SK-N-SH treated with all-trans-retinoic acid at 6 μM for 48 hours (cell line): ENCODE measurements around the gene ACP4.

Experiments
- ATAC-seq: fragments of 200-7000 bp; cut with Tn5 transposase; 3 replicates; pipeline ENCODE4 v1.9.1; 2020; ENCODE audit warnings: mild to moderate bottlenecking, moderate library complexity
- ARNTL ChIP-seq: fragments of 450-650 bp; formaldehyde crosslinking; IDR thresholded peaks from 2 replicates; pipeline ENCODE4 v1.5.0; 2020; ENCODE audit warnings: low read depth, mild to moderate bottlenecking, moderate library complexity, borderline replicate concordance
- BACH2 ChIP-seq: fragments of 250-450 bp; sonication (Bioruptor Pico); IDR thresholded peaks from 2 replicates; pipeline ENCODE4 v1.9.0; 2021; ENCODE audit warnings: mild to moderate bottlenecking, borderline replicate concordance
- CSDC2 ChIP-seq: fragments of 250-450 bp; sonication (Bioruptor Pico); IDR thresholded peaks from 2 replicates; pipeline ENCODE4 v1.5.0; 2020; ENCODE audit warnings: mild to moderate bottlenecking, moderate library complexity
- CSRNP3 ChIP-seq: fragments of 250-450 bp; sonication (Bioruptor Pico); IDR thresholded peaks from 2 replicates; pipeline ENCODE4 v1.5.1; 2021; ENCODE audit warnings: mild to moderate bottlenecking, moderate library complexity
- ESRRG ChIP-seq: fragments of 250-450 bp; sonication (Bioruptor Pico); IDR thresholded peaks from 2 replicates; pipeline ENCODE4 v1.6.1; 2021; ENCODE audit warnings: mild to moderate bottlenecking
- GLIS3 ChIP-seq: fragments of 250-450 bp; sonication (Bioruptor Pico); IDR thresholded peaks from 2 replicates; pipeline ENCODE4 v1.5.0; 2020; ENCODE audit warnings: mild to moderate bottlenecking, moderate library complexity
- ISL1 ChIP-seq: fragments of 250-450 bp; sonication (Bioruptor Pico); IDR thresholded peaks from 2 replicates; pipeline ENCODE4 v2.1.2; 2022; ENCODE audit warnings: mild to moderate bottlenecking, moderate library complexity
- OSR1 ChIP-seq: fragments of 250-450 bp; sonication (Bioruptor Pico); IDR thresholded peaks from 2 replicates; pipeline ENCODE4 v1.8.0; 2022; ENCODE audit warnings: moderate library complexity, mild to moderate bottlenecking, inconsistent platforms
- PATZ1 ChIP-seq: fragments of 250-450 bp; sonication (Bioruptor Pico); IDR thresholded peaks from 2 replicates; pipeline ENCODE4 v1.8.0; 2020; ENCODE audit warnings: mild to moderate bottlenecking, moderate library complexity, borderline replicate concordance
- PPARA ChIP-seq: fragments of 250-450 bp; sonication (Bioruptor Pico); IDR thresholded peaks from 2 replicates; pipeline ENCODE4 v1.5.0; 2020; ENCODE audit warnings: mild to moderate bottlenecking, borderline replicate concordance
- RARB ChIP-seq: fragments of 250-450 bp; sonication (Bioruptor Pico); IDR thresholded peaks from 2 replicates; pipeline ENCODE4 v1.8.0; 2021; ENCODE audit warnings: mild to moderate bottlenecking, moderate library complexity
- TOX ChIP-seq: fragments of 250-450 bp; sonication (Bioruptor Pico); IDR thresholded peaks from 2 replicates; pipeline ENCODE4 v1.8.0; 2021; ENCODE audit warnings: mild to moderate bottlenecking, moderate library complexity, borderline replicate concordance
- TSHZ2 ChIP-seq: fragments of 250-450 bp; sonication (Bioruptor Pico); IDR thresholded peaks from 2 replicates; pipeline ENCODE4 v1.5.0; 2020; ENCODE audit warnings: mild to moderate bottlenecking, moderate library complexity
- ZC3H10 ChIP-seq: fragments of 250-450 bp; sonication (Bioruptor Pico); IDR thresholded peaks from 2 replicates; pipeline ENCODE4 v1.5.1; 2021; ENCODE audit warnings: mild to moderate bottlenecking, moderate library complexity
- ZFP30 ChIP-seq: fragments of 450-650 bp; formaldehyde crosslinking; IDR thresholded peaks from 2 replicates; pipeline ENCODE4 v1.5.0; 2022; ENCODE audit warnings: mild to moderate bottlenecking, moderate library complexity
- ZNF565 ChIP-seq: fragments of 450-650 bp; formaldehyde crosslinking; conservative IDR thresholded peaks from 2 replicates; pipeline ENCODE4 v1.5.0; 2020; ENCODE audit warnings: low read depth, mild to moderate bottlenecking, moderate library complexity
- ZNF70 ChIP-seq: fragments of 450-650 bp; formaldehyde crosslinking; IDR thresholded peaks from 2 replicates; pipeline ENCODE4 v1.5.0; 2020; ENCODE audit warnings: mild to moderate bottlenecking, moderate library complexity
- ZNF8 ChIP-seq: fragments of 450-650 bp; formaldehyde crosslinking; IDR thresholded peaks from 2 replicates; pipeline ENCODE4 v1.5.0; 2020; ENCODE audit warnings: mild to moderate bottlenecking, moderate library complexity
- TF ChIP-seq, protein P1 (sequence below): fragments of 250-450 bp; sonication (Bioruptor Pico); IDR thresholded peaks from 2 replicates; pipeline ENCODE4 v1.8.0; 2021; ENCODE audit warnings: low read depth, mild to moderate bottlenecking, moderate library complexity, borderline replicate concordance
- TF ChIP-seq, protein P2 (sequence below): fragments of 250-450 bp; sonication (Bioruptor Pico); IDR thresholded peaks from 2 replicates; pipeline ENCODE4 v1.5.1; 2020; ENCODE audit warnings: low read depth, mild to moderate bottlenecking, moderate library complexity

Gene ACP4

GRCh38 chr19:50838239-50838638, 48.0 kb downstream of the ACP4 start:
- no peak for ATAC-seq

GRCh38 chr19:50839712-50840655, 49.8 kb downstream of the ACP4 start:
- ATAC-seq, result no peak
- TF ChIP-seq BACH2 (CRISPR knock-in tag) (no peak), ZNF8 (CRISPR knock-in tag) (peak; percentile 58)

More at GRCh38 chr19:50838239-50838638, 48.0 kb downstream of the ACP4 start:
- TF ChIP-seq ZC3H10 (CRISPR knock-in tag), result no peak
- no peak for TF ChIP-seq ZNF565 (CRISPR knock-in tag)
- no peak for TF ChIP-seq ZNF8 (CRISPR knock-in tag)
- TF ChIP-seq PPARA (CRISPR knock-in tag), result no peak
- no peak for TF ChIP-seq TOX (CRISPR knock-in tag)
- TF ChIP-seq, protein P1, sequence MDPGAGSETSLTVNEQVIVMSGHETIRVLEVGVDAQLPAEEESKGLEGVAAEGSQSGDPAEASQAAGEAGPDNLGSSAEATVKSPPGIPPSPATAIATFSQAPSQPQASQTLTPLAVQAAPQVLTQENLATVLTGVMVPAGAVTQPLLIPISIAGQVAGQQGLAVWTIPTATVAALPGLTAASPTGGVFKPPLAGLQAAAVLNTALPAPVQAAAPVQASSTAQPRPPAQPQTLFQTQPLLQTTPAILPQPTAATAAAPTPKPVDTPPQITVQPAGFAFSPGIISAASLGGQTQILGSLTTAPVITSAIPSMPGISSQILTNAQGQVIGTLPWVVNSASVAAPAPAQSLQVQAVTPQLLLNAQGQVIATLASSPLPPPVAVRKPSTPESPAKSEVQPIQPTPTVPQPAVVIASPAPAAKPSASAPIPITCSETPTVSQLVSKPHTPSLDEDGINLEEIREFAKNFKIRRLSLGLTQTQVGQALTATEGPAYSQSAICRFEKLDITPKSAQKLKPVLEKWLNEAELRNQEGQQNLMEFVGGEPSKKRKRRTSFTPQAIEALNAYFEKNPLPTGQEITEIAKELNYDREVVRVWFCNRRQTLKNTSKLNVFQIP (CRISPR knock-in tag), result no peak

GRCh38 chr19:50842130-50842529, 51.9 kb downstream of the ACP4 start:
- TF ChIP-seq ZNF70 (CRISPR knock-in tag) (no peak), PPARA (CRISPR knock-in tag) (no peak), GLIS3 (no peak), OSR1 (no peak), CSDC2 (no peak), CSRNP3 (CRISPR knock-in tag) (no peak), RARB (CRISPR knock-in tag) (no peak), ZNF565 (CRISPR knock-in tag) (no peak), TSHZ2 (CRISPR knock-in tag) (no peak), ZNF8 (CRISPR knock-in tag) (no peak), TOX (CRISPR knock-in tag) (no peak), ARNTL (no peak), ZFP30 (CRISPR knock-in tag) (no peak), ISL1 (CRISPR knock-in tag) (no peak), ESRRG (no peak), PATZ1 (CRISPR knock-in tag) (no peak)
- TF ChIP-seq, protein P2, sequence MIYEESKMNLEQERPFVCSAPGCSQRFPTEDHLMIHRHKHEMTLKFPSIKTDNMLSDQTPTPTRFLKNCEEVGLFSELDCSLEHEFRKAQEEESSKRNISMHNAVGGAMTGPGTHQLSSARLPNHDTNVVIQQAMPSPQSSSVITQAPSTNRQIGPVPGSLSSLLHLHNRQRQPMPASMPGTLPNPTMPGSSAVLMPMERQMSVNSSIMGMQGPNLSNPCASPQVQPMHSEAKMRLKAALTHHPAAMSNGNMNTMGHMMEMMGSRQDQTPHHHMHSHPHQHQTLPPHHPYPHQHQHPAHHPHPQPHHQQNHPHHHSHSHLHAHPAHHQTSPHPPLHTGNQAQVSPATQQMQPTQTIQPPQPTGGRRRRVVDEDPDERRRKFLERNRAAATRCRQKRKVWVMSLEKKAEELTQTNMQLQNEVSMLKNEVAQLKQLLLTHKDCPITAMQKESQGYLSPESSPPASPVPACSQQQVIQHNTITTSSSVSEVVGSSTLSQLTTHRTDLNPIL (CRISPR knock-in tag), result no peak
- TF ChIP-seq, protein P1 (CRISPR knock-in tag), result no peak
- ATAC-seq, result no peak
